AG04450 (cell line): ENCODE results near the gene ELK4. TPM values are rescaled to one million over a fixed set of nuclear protein-coding genes. Genes with fewer than 3 reads are reported as not detected.
A peak's percentile ranks its signal among the peaks of the same experiment; 100 is the strongest.

ENCODE experiments used
- CTCF ChIA-PET: fragments of 300-600, 350-600 bp; formaldehyde crosslinking; extraction: SDS; loops from one replicate; lab custom pipeline; 2022; ENCODE audit warnings: antibody characterized with exemption, inconsistent platforms; lab: Charles Lee
- POLR2A ChIA-PET: fragments of 350-600 bp; formaldehyde crosslinking; extraction: SDS; loops from one replicate; lab custom pipeline; 2021; ENCODE audit warnings: antibody characterized with exemption, inconsistent platforms; lab: Yijun Ruan, JAX
- DNase-seq: peaks from one replicate; pipeline ENCODE4 v3.0.0-alpha.2; 2011; ENCODE audit warnings: low read depth, low spot score
- H3K27ac ChIP-seq: one replicate; pipeline ENCODE4 v1.5.1; 2012; ENCODE audit warnings: low read depth, low read length, control low read depth
- H3K27me3 ChIP-seq: one replicate; pipeline ENCODE4 v1.6.0; 2012; ENCODE audit warnings: low read length; ENCODE audit not compliant: control insufficient read depth, insufficient read depth
- H3K4me3 ChIP-seq: 2 replicates; pipeline ENCODE4 v1.5.1; 2011; ENCODE audit warnings: mild to moderate bottlenecking, low read depth, low read length, control low read depth
- H3K9me3 ChIP-seq: 2 replicates; pipeline ENCODE4 v1.5.1; 2012; ENCODE audit warnings: low read length; ENCODE audit not compliant: control insufficient read depth, insufficient read depth
- CTCF ChIP-seq: IDR thresholded peaks from 2 replicates; pipeline ENCODE4 v1.5.1; 2011; ENCODE audit warnings: low read depth, low read length, control low read depth, inconsistent platforms
- polyA plus RNA-seq: library from polyadenylated mRNA; depleted of rRNA; stranded (reverse); fragments of >200 nt; gene quantifications from 2 replicates; pipeline ENCODE4 v1.2.3, GENCODE V29; 2011

ELK4 gene
- polyA plus RNA-seq, 1 experiment, result 8.6 TPM

- POLR2A ChIA-PET, result interaction anchor here (0.8 to 1.5 kb wide), 6 partner anchors 39 to 67 kb away, joined by 4 to 7 read pairs (median 5); partner anchors contain the start of gene ELK4
- peak; percentile 99 for TF ChIP-seq CTCF
- Histone ChIP-seq H3K9me3 (no peaks in the 10 kb centered on the region), H3K27ac (no peak overlapping the region), H3K27me3 (no peaks in the 10 kb centered on the region), H3K4me3 (peak overlapping the region; percentile 55)
- CTCF ChIA-PET, result interaction anchor here (0.6 to 9.5 kb wide), 29 partner anchors 8 to 516 kb away, joined by 3 to 489 read pairs (median 6); partner anchors contain the start of gene ELK4
- no peak for DNase-seq
Observed at GRCh38 chr1:205591522-205592351, 40.1 kb downstream of the ELK4 start.

- ChIA-PET CTCF (interaction anchor here (0.6 to 9.5 kb wide), 27 partner anchors 9 to 517 kb away, joined by 3 to 489 read pairs (median 6); partner anchors contain the start of gene ELK4), POLR2A (interaction anchor here (0.8 to 1.1 kb wide), 2 partner anchors 64 to 67 kb away, joined by 4 to 5 read pairs; no protein-coding TSS in a partner anchor)
- no peaks in the 10 kb centered on the region for H3K27me3 ChIP-seq
- no peaks in the 10 kb centered on the region for H3K9me3 ChIP-seq
- H3K27ac ChIP-seq, result no peak overlapping the region
- no peak for TF ChIP-seq CTCF
- DNase-seq, result no peak
- H3K4me3 ChIP-seq, result no peak overlapping the region
Observed at GRCh38 chr1:205590777-205591513, 40.9 kb downstream of the ELK4 start.

DNA sequence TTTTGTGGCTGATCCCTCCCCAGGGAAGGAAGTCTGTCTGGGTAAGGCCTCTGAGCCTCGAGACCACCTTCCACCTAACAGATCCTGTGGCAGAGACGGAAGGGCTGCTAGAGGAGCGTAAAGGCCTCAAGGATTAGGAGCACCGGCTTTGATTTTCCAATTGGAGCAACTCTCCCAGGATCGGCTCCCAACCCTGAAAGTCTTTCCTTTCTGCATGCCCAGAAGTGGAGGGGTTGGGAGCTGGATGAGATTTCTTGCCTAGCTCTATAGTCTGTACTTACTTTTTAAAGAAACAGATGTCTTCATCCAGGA lies 41.4 kb downstream of the ELK4 start:
- CTCF ChIA-PET, result interaction anchor here (0.5 to 9.5 kb wide), 9 partner anchors 10 to 387 kb away, joined by 3 to 489 read pairs (median 15); partner anchors contain the start of gene ELK4
- peaks cover 2% of the 10 kb centered on the region for H3K27me3 ChIP-seq
- no peak overlapping the region for H3K27ac ChIP-seq
- no peak for DNase-seq
- POLR2A ChIA-PET, result no interaction called here
- no peak for TF ChIP-seq CTCF
- no peak overlapping the region for H3K4me3 ChIP-seq
- no peaks in the 10 kb centered on the region for H3K9me3 ChIP-seq

DNA sequence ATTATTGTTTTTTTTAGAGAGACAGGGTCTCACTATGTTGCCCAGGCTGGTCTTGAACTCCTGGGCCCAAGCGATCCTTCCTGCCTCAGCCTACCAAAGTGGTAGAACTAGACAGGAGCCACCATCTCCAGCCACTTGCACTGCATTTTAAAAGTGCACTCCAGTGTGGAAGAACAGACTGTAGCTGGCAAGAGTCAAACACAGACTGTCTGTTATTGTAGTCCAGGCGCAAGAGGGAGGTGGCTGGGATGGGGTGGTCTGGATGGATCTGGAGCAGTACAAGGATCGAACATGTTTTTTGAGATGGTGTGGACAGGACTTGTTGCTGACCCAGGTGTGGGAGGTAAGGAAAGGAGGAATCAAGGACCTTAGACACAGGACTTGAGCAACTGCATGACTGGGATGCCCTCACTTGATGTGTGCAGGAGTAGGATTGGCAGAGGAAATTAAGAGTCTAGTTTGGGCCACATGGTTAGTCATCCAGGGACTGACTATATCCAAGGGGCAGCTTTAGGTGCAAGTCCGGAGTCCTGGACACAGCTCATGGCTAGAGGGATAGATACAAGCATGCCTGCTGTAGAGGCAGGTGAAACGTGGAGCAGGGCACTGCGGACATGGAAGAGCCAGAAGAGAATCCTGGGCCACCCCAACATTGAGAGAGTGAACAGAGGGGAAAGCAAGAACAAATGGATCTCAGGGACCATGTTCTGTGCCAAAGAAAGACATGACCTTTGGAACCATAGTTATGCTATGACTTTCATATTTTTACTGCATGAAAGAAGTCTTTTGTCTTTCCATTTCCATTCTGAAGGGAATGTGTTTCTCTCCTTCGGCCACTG lies 42.0 kb downstream of the ELK4 start:
- H3K9me3 ChIP-seq, result no peaks in the 10 kb centered on the region
- H3K27me3 ChIP-seq, result peaks cover 2% of the 10 kb centered on the region
- CTCF ChIA-PET, result interaction anchor here (0.5 to 9.5 kb wide), 11 partner anchors 10 to 387 kb away, joined by 3 to 489 read pairs (median 15); partner anchors contain the start of gene ELK4
- no peak overlapping the region for H3K27ac ChIP-seq
- no peak overlapping the region for H3K4me3 ChIP-seq
- no peak for DNase-seq
- POLR2A ChIA-PET, result interaction anchor here (2.0 kb wide), 1 partner anchor 42 kb away, joined by 10 read pairs; the partner anchor contains the start of gene ELK4
- no peak for TF ChIP-seq CTCF
